Prostate gland (tissue), 2 donors: ENCODE data around the gene IZUMO1R. TPM values are rescaled to one million over a fixed set of nuclear protein-coding genes. Genes with fewer than 3 reads are reported as not detected.
"Not testable (repeated sequence)": the region's sequence is repeated elsewhere in the genome, so short reads cannot be mapped to it uniquely, and the experiment has no call there.

ENCODE experiments used
- DNase-seq: peaks from one replicate; pipeline ENCODE4 v3.0.0-alpha.2; 2019; ENCODE audit warnings: low spot score
- H3K27ac ChIP-seq, 2 donors: fragments of 200-600 bp; sonication (generic); 2 replicates each; pipeline ENCODE4 v1.5.1; 2017 to 2019
- H3K27me3 ChIP-seq: fragments of 200-600 bp; sonication (generic); replicated peaks from 2 replicates; pipeline ENCODE4 v1.5.1; 2019; ENCODE audit not compliant: insufficient read depth
- H3K36me3 ChIP-seq, 2 donors: fragments of 200-600 bp; sonication (generic); 1 replicate in 1 of 2; 2 replicates in 1 of 2; pipeline versions ENCODE4 v1.5.1 to v1.8.1; 2017 to 2019
- H3K4me1 ChIP-seq: fragments of 200-600 bp; sonication (generic); replicated peaks from 2 replicates; pipeline ENCODE4 v1.5.1; 2019
- H3K4me3 ChIP-seq, 2 donors: fragments of 200-600 bp; sonication (generic); 2 replicates each; pipeline ENCODE4 v1.5.1; 2017 to 2019
- H3K9me3 ChIP-seq: fragments of 200-600 bp; sonication (generic); 2 replicates; pipeline ENCODE4 v1.5.1; 2017
- CTCF ChIP-seq, 4 experiments: fragments of 200-600 bp in 2 of 4; fragments of 450-650 bp in 2 of 4; sonication (generic) in 2 of 4; IDR thresholded peaks; 1 replicate in 3 of 4; 2 replicates in 1 of 4; pipeline ENCODE4 v1.5.1; 2016 to 2019; ENCODE audit warnings: antibody characterized with exemption in 4 of 4, mild to moderate bottlenecking in 2 of 4, moderate library complexity in 2 of 4
- POLR2A ChIP-seq: fragments of 450-650 bp; IDR thresholded peaks from one replicate; pipeline ENCODE4 v1.6.1; 2016; ENCODE audit warnings: antibody characterized with exemption, mild to moderate bottlenecking
- POLR2AphosphoS5 ChIP-seq: sonication (generic); formaldehyde crosslinking; IDR thresholded peaks from one replicate; pipeline ENCODE4 v1.6.1; 2017; ENCODE audit warnings: antibody characterized with exemption
- WGBS: methylation state at CpG from one replicate; pipeline ENCODE4 v1.1.5; 2018; 5-methylcytosine and 5-hydroxymethylcytosine counted together
- intact Hi-C: fragments of 100-400 bp; cut with DNase I; formaldehyde crosslinking; loops from one replicate; pipeline ENCODE4 v1.14.2; 2022
- total RNA-seq, 2 donors: library from RNA; depleted of rRNA; stranded (reverse); fragments of >200 nt; gene quantifications; one replicate each; pipeline ENCODE4 v1.1.0, GENCODE V29; 2016

Gene IZUMO1R
- total RNA-seq, 2 donors from 2014 or later: not detected

- Histone ChIP-seq H3K27ac (no peak overlapping the region), H3K9me3 (no peaks in the 10 kb centered on the region), H3K27me3 (no peaks in the 10 kb centered on the region), H3K4me3 (no peak overlapping the region), H3K4me1 (no peaks in the 10 kb centered on the region), H3K36me3 (no peaks in the 10 kb centered on the region)
- intact Hi-C loops: loop anchor here (10.0 kb wide), 1 partner anchor 59 kb away; no protein-coding TSS in a partner anchor
- TF ChIP-seq POLR2A: no peak
- no peak for TF ChIP-seq POLR2AphosphoS5
- no peak for TF ChIP-seq CTCF (IDR thresholded peaks at IDR 0.05)
- 93% methylated on average over 6 of the region's 6 CpGs for WGBS
- no peak for DNase-seq
Observed at GRCh38 chr11:94336033-94336432, 31.7 kb downstream of the IZUMO1R start.

- Histone ChIP-seq H3K27me3 (no peaks in the 10 kb centered on the region), H3K36me3 (no peaks in the 10 kb centered on the region), H3K27ac (no peak overlapping the region), H3K9me3 (no peaks in the 10 kb centered on the region), H3K4me1 (no peaks in the 10 kb centered on the region), H3K4me3 (no peak overlapping the region)
- TF ChIP-seq POLR2AphosphoS5 (no peak), CTCF (IDR thresholded peaks at IDR 0.05) (no peak), POLR2A (no peak)
- no peak for DNase-seq
- 88% methylated on average over 3 of the region's 3 CpGs for WGBS
- intact Hi-C loops: loop anchor here (10.0 kb wide), 1 partner anchor 56 kb away; no protein-coding TSS in a partner anchor
Observed at GRCh38 chr11:94338651-94339050, 34.3 kb downstream of the IZUMO1R start.

- Histone ChIP-seq H3K9me3 (no peaks in the 10 kb centered on the region), H3K27ac (no peak overlapping the region), H3K4me3 (no peak overlapping the region), H3K4me1 (no peaks in the 10 kb centered on the region), H3K36me3 (no peaks in the 10 kb centered on the region), H3K27me3 (no peaks in the 10 kb centered on the region)
- no peak for DNase-seq
- no peak for TF ChIP-seq POLR2A
- TF ChIP-seq CTCF (IDR thresholded peaks at IDR 0.05): no peak
- no peak for TF ChIP-seq POLR2AphosphoS5
- intact Hi-C loops: no loop called here
- WGBS: 86% methylated on average over 3 of the region's 3 CpGs
Observed at GRCh38 chr11:94342250-94342649, 37.9 kb downstream of the IZUMO1R start.

- Histone ChIP-seq H3K4me3 (no peak overlapping the region), H3K27me3 (no peaks in the 10 kb centered on the region), H3K27ac (no peak overlapping the region), H3K4me1 (no peaks in the 10 kb centered on the region), H3K9me3 (no peaks in the 10 kb centered on the region), H3K36me3 (no peaks in the 10 kb centered on the region)
- no peak for DNase-seq
- intact Hi-C loops: no loop called here
- 34% methylated on average over 1 of the region's 1 CpG for WGBS
- no peak for TF ChIP-seq POLR2A
- TF ChIP-seq POLR2AphosphoS5: no peak
- TF ChIP-seq CTCF (IDR thresholded peaks at IDR 0.05): no peak
Observed at GRCh38 chr11:94343495-94343894, 39.1 kb downstream of the IZUMO1R start.

GRCh38 chr11:94346311-94346710 lies 41.9 kb downstream of the IZUMO1R start:
- H3K4me3 ChIP-seq, H3K9me3 ChIP-seq, intact Hi-C loops, DNase-seq, H3K27ac ChIP-seq, H3K4me1 ChIP-seq, H3K27me3 ChIP-seq, H3K36me3 ChIP-seq: not testable (repeated sequence)
- WGBS: 87% methylated on average over 8 of the region's 8 CpGs

GRCh38 chr11:94350850-94351563 lies 46.6 kb downstream of the IZUMO1R start:
- DNase-seq, H3K27ac ChIP-seq, H3K4me1 ChIP-seq, intact Hi-C loops, H3K4me3 ChIP-seq, H3K27me3 ChIP-seq, H3K36me3 ChIP-seq, H3K9me3 ChIP-seq: not testable (repeated sequence)
- WGBS: 69% methylated on average over 10 of the region's 10 CpGs
